Karpas-422 (cell line): Measurements from ENCODE around the gene ZNF282. TPM values are rescaled to one million over a fixed set of nuclear protein-coding genes. Genes with fewer than 3 reads are reported as not detected.

Source experiments
- DNase-seq: peaks from one replicate; pipeline ENCODE4 v3.0.0-alpha.2; 2015
- H2AFZ ChIP-seq: fragments of 200-600 bp; sonication (generic); 2 replicates; pipeline ENCODE4 v1.6.1; 2014; ENCODE audit warnings: antibody characterized with exemption, low read length, mixed read lengths
- H3K27ac ChIP-seq: fragments of 200-600 bp; sonication (generic); 2 replicates; pipeline ENCODE4 v1.5.1; 2014; ENCODE audit warnings: mild to moderate bottlenecking, low read length, moderate library complexity
- H3K27me3 ChIP-seq: fragments of 200-600 bp; sonication (generic); 2 replicates; pipeline ENCODE4 v1.6.1; 2014; ENCODE audit warnings: low read length, mixed read lengths
- H3K36me3 ChIP-seq: fragments of 200-600 bp; sonication (generic); 2 replicates; pipeline ENCODE4 v1.6.1; 2014; ENCODE audit warnings: low read length, mixed read lengths; ENCODE audit not compliant: insufficient read depth
- H3K4me1 ChIP-seq: fragments of 200-600 bp; sonication (generic); 2 replicates; pipeline ENCODE4 v1.6.1; 2014; ENCODE audit warnings: mild to moderate bottlenecking, low read length, mixed read lengths
- H3K4me2 ChIP-seq: fragments of 200-600 bp; sonication (generic); 2 replicates; pipeline ENCODE4 v1.6.1; 2014; ENCODE audit warnings: low read length, low read depth, mild to moderate bottlenecking; ENCODE audit not compliant: poor library complexity, severe bottlenecking
- H3K4me3 ChIP-seq: fragments of 200-600 bp; sonication (generic); 2 replicates; pipeline ENCODE4 v1.5.1; 2014; ENCODE audit warnings: mild to moderate bottlenecking, antibody characterized with exemption, low read length, mixed read lengths
- H3K79me2 ChIP-seq: fragments of 200-600 bp; sonication (generic); 2 replicates; pipeline ENCODE4 v1.6.1; 2014; ENCODE audit warnings: mild to moderate bottlenecking, low read length, mixed read lengths
- H3K9ac ChIP-seq: fragments of 200-600 bp; sonication (generic); 2 replicates; pipeline ENCODE4 v1.6.0; 2014; ENCODE audit warnings: low read length
- H3K9me2 ChIP-seq: fragments of 200-600 bp; sonication (generic), shearing (Covaris generic); replicated peaks from 2 replicates; pipeline ENCODE4 v1.6.0; 2014; ENCODE audit warnings: mild to moderate bottlenecking, low read length, moderate library complexity; ENCODE audit not compliant: insufficient read depth
- H3K9me3 ChIP-seq: fragments of 300-700, 200-600 bp; sonication (generic); 2 replicates; pipeline ENCODE4 v1.6.1; 2014; ENCODE audit warnings: low read length, mixed read lengths
- H4K20me1 ChIP-seq: fragments of 200-600 bp; sonication (generic); 2 replicates; pipeline ENCODE4 v1.6.1; 2014; ENCODE audit warnings: mild to moderate bottlenecking, antibody characterized with exemption, low read length, low read depth; ENCODE audit not compliant: insufficient read depth
- total RNA-seq: library from RNA; depleted of rRNA; stranded (reverse); fragments of >200 nt; shearing (Covaris generic); gene quantifications from 2 replicates; pipeline ENCODE4 v1.2.3, GENCODE V29; 2014; ENCODE audit warnings: low replicate concordance

The ZNF282 gene
- total RNA-seq, 1 experiment from 2014 or later = 20.8 TPM

DNA sequence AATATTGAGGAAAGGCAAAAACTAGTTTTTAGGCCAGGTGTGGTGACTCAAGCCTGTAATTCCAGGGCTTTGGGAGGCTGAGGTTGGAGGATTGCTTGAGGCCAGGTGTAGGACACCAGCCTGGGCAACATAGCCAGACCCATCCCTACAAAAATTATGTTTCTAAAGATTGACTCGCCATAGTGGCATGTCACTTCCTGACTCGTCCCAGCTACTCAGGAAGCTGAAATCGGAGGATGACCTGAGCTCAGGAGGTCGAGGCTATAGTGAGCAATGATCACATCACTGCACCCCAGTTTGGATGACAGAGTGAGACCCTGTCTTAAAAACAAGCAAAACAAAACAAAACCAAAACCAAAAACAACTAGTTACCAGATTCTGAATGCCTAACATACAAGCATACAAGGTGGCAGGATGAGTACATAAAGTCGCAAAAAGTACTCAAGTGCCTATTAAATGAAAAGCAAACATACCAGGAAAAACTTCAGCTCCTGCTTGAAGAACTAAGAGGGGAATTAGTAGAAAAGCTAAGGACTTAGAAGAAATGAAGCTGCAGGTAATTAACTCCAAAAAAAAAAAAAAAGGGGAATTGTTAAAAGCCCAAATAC is 34.0 kb upstream of the ZNF282 start:
- no peaks in the 10 kb centered on the region for H3K27me3 ChIP-seq
- H3K79me2 ChIP-seq = peaks cover 32% of the 10 kb centered on the region
- H3K36me3 ChIP-seq = peaks cover 14% of the 10 kb centered on the region; the same call in 1 of the 2 replicates
- no peak overlapping the region for H2AFZ ChIP-seq
- no peak overlapping the region for H3K4me2 ChIP-seq
- H3K9ac ChIP-seq = no peak overlapping the region
- no peak for DNase-seq
- H3K4me1 ChIP-seq = no peaks in the 10 kb centered on the region
- no peaks in the 10 kb centered on the region for H3K9me2 ChIP-seq
- no peak overlapping the region for H3K4me3 ChIP-seq
- no peak overlapping the region for H3K27ac ChIP-seq
- H4K20me1 ChIP-seq = no peaks in the 10 kb centered on the region
- H3K9me3 ChIP-seq = no peaks in the 10 kb centered on the region

DNA sequence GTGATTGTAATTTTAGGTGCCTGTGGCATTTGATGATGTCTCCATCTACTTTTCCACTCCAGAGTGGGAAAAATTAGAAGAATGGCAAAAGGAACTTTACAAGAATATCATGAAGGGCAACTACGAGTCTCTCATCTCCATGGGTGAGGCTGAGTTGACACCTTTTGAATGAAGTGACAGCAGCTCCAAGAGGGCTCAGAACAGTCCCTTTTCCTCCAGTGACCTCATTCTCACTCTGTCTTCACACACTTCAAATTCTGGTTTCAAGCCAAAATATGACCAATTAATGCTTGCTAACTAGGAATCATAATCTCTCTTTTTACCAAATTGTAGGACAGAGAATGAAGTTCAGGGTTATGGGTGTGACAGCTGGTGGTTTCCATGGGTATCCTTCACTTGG is 29.2 kb upstream of the ZNF282 start:
- no peak for DNase-seq
- Histone ChIP-seq H3K36me3 (peaks cover 26% of the 10 kb centered on the region; the same call in 1 of the 2 replicates), H3K27ac (no peak overlapping the region), H2AFZ (no peak overlapping the region), H3K9ac (no peak overlapping the region), H3K79me2 (peaks cover 7% of the 10 kb centered on the region), H3K4me1 (no peaks in the 10 kb centered on the region), H3K4me3 (no peak overlapping the region), H4K20me1 (no peaks in the 10 kb centered on the region), H3K4me2 (no peak overlapping the region), H3K9me2 (no peaks in the 10 kb centered on the region), H3K27me3 (no peaks in the 10 kb centered on the region), H3K9me3 (no peaks in the 10 kb centered on the region)

DNA sequence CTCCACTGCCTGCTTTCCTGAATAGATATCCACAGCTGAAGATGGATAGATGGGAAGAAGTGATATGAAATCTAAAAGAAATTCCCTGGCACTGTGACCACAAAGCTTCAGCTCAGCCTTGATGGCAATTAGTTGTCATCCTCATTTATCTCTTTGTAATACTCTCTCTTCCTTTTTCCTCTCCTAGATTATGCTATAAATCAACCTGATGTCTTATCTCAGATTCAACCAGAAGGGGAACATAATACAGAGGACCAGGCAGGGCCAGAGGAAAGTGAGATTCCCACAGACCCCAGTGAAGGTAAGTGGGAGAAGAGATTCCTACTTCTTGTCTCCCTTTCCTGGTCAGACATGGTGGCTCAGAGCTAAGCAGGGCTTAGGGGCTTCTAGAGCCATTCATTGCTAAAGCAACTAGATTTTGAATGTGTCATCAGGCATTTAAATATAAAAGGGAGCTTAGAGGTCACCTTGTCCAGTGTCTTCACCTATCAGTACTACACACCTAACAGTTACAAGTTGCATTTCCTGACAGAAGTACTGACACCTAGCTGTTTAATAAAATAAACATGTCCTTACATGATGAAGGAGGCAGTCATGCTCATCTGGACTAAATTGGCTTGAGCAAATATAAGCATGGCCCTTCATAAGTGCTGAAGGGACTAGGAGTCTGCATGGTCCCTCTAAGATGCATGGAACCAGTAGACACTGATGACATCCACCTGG is 28.6 kb upstream of the ZNF282 start:
- no peak for DNase-seq
- no peak overlapping the region for H3K4me3 ChIP-seq
- H2AFZ ChIP-seq = no peak overlapping the region
- no peak overlapping the region for H3K27ac ChIP-seq
- H3K4me1 ChIP-seq = no peaks in the 10 kb centered on the region
- H3K9ac ChIP-seq = no peak overlapping the region
- H3K4me2 ChIP-seq = no peak overlapping the region
- H3K9me3 ChIP-seq = no peaks in the 10 kb centered on the region
- 0 out of 2 replicates have a peak, but pooled peaks cover 2% of the 10 kb centered on the region for H3K79me2 ChIP-seq
- H4K20me1 ChIP-seq = no peaks in the 10 kb centered on the region
- peaks cover 22% of the 10 kb centered on the region; the same call in 1 of the 2 replicates for H3K36me3 ChIP-seq
- H3K27me3 ChIP-seq = no peaks in the 10 kb centered on the region
- no peaks in the 10 kb centered on the region for H3K9me2 ChIP-seq

DNA sequence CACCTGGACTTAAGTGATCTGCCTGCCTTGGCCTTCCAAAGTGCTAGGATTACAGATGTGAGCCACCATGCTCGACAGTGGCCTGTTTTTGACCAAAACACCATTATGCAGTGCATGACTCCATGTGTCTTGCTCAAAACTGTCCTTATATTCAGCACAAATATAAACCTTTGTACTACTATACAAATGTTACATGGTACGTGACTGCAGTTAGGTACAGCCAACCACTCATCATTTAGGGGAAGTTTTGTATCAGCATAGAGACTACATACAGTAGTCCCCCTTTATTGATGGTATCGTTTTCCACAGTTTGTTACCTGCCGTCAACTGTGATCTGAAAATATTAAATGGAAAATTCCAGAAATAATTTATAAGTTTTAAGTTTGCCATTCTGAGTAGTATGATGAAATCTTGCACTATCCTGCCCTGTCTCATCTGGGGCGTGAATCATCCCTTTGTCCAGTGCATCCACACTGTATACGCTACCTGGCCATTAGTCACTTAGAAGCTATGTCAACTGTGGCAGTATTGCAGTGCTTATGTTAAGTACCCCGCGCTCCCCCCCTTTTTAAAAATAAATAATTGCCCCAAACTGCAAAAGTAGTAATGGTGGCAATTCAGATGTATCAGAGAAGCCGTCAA is 23.3 kb upstream of the ZNF282 start:
- Histone ChIP-seq H3K4me3 (no peak overlapping the region), H3K9me2 (no peaks in the 10 kb centered on the region), H3K79me2 (no peaks in the 10 kb centered on the region), H3K9ac (no peak overlapping the region), H3K36me3 (peaks cover 20% of the 10 kb centered on the region; the same call in 1 of the 2 replicates), H3K27me3 (no peaks in the 10 kb centered on the region), H3K4me1 (no peaks in the 10 kb centered on the region), H2AFZ (no peak overlapping the region), H3K9me3 (no peaks in the 10 kb centered on the region), H3K4me2 (no peak overlapping the region), H3K27ac (no peak overlapping the region), H4K20me1 (no peaks in the 10 kb centered on the region)
- no peak for DNase-seq

DNA sequence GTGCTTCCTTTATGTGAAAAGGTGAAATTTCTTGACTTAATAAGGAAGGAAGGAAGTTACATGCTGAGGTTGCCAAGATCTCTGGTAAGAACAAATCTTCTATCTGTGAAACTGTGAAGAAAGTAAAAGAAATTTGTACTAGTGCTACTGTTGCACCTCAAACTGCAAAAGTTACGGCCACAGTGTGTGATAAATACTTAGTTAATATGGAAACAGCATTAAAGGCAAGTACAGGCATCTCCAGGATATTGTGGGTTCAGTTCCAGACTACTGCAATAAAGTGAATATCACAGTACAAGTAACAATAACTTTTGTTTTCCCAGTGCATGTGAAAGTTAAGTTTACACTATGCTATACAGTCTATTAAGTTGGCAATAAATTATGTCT is 22.8 kb upstream of the ZNF282 start:
- H3K27me3 ChIP-seq = no peaks in the 10 kb centered on the region
- no peak overlapping the region for H3K4me2 ChIP-seq
- H2AFZ ChIP-seq = no peak overlapping the region
- no peaks in the 10 kb centered on the region for H3K9me3 ChIP-seq
- H4K20me1 ChIP-seq = no peaks in the 10 kb centered on the region
- no peaks in the 10 kb centered on the region for H3K79me2 ChIP-seq
- H3K36me3 ChIP-seq = peaks cover 18% of the 10 kb centered on the region; the same call in 1 of the 2 replicates
- no peak overlapping the region for H3K4me3 ChIP-seq
- no peak overlapping the region for H3K27ac ChIP-seq
- H3K9ac ChIP-seq = no peak overlapping the region
- DNase-seq = no peak
- no peaks in the 10 kb centered on the region for H3K4me1 ChIP-seq
- H3K9me2 ChIP-seq = no peaks in the 10 kb centered on the region

DNA sequence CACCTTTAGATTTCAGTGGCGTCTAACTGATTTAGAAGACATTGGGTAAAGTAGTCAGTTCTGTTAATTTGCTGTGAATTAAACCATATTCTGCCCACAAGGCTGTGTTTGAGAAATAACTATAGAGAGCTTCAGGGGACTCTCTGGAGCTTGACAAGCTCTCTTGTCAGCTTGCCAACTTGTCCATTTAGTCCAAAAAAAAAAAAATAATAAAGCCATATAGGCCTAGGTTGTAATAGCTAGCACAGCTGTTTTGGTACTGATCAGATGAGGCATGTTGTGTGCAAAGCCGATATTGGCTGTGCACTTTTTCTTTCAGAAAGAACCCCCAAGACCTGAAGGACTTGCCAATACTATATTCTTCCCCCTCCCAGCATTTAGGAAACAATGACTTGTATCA is 20.2 kb upstream of the ZNF282 start:
- Histone ChIP-seq H3K79me2 (no peaks in the 10 kb centered on the region), H3K9ac (no peak overlapping the region), H3K4me3 (no peak overlapping the region), H3K4me2 (no peak overlapping the region), H3K4me1 (no peaks in the 10 kb centered on the region), H4K20me1 (no peaks in the 10 kb centered on the region), H3K9me3 (no peaks in the 10 kb centered on the region), H2AFZ (no peak overlapping the region), H3K9me2 (no peaks in the 10 kb centered on the region), H3K27me3 (no peaks in the 10 kb centered on the region), H3K27ac (no peak overlapping the region), H3K36me3 (peaks cover 21% of the 10 kb centered on the region; the same call in 1 of the 2 replicates)
- DNase-seq = no peak

DNA sequence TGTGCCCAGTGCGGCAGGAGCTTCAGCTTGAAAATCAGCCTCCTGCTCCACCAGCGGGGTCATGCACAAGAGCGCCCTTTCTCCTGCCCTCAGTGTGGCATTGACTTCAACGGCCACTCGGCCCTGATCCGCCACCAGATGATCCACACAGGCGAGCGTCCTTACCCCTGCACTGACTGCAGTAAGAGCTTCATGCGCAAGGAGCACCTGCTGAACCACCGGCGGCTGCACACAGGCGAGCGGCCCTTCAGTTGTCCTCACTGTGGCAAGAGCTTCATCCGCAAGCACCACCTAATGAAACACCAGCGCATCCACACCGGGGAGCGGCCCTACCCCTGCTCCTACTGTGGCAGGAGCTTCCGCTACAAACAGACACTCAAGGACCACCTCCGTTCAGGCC is 16.1 kb upstream of the ZNF282 start:
- H3K4me3 ChIP-seq = no peak overlapping the region
- H3K4me2 ChIP-seq = no peak overlapping the region
- H3K9ac ChIP-seq = no peak overlapping the region
- no peaks in the 10 kb centered on the region for H3K79me2 ChIP-seq
- H3K9me2 ChIP-seq = no peaks in the 10 kb centered on the region
- H3K4me1 ChIP-seq = no peaks in the 10 kb centered on the region
- no peaks in the 10 kb centered on the region for H3K9me3 ChIP-seq
- no peak overlapping the region for H2AFZ ChIP-seq
- no peaks in the 10 kb centered on the region for H3K27me3 ChIP-seq
- H4K20me1 ChIP-seq = no peaks in the 10 kb centered on the region
- H3K27ac ChIP-seq = no peak overlapping the region
- no peak for DNase-seq
- H3K36me3 ChIP-seq = peaks cover 34% of the 10 kb centered on the region

DNA sequence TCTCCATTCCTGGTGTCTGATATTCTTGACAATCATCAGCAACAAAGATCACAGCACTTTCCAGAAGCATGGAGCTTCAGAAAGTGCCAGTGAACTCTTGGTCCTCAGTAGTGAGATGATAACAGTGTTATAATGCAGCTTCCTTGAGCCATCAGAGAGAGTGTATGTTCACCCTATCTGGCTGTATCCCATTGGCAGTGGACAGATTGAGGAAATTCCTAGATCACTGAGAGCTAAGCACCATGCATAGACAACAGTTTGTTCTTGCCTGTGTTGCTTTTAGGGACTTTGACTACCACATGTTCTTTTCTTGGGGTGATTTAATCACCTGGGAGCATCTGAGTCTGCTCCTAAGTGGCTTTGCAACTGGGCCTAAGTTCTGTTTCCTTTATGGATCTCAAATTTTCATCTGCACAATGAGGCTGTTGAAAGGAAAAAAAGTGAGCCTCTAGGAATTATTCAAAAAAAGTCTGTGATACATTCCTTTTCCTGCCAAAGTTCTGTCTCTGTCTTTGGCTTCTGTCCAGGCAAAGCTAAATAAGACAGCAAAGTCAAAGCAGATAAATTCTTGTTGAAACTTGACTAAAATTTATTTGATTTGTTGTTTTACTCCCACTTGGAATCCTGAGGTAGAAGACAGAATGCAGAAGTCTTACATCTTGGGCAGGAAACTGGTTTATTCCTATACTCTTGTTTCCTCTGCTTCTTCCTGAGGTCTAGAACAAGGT is 14.5 kb upstream of the ZNF282 start:
- Histone ChIP-seq H3K9ac (no peak overlapping the region), H4K20me1 (no peaks in the 10 kb centered on the region), H3K79me2 (no peaks in the 10 kb centered on the region), H3K4me1 (no peaks in the 10 kb centered on the region), H3K9me2 (no peaks in the 10 kb centered on the region), H3K27me3 (no peaks in the 10 kb centered on the region), H3K27ac (no peak overlapping the region), H3K4me3 (no peak overlapping the region), H3K4me2 (no peak overlapping the region), H2AFZ (no peak overlapping the region), H3K9me3 (no peaks in the 10 kb centered on the region), H3K36me3 (peaks cover 34% of the 10 kb centered on the region)
- DNase-seq = no peak
